WTC11 (cell line): Measurements from ENCODE around the gene CRTAP.
"Not testable (repeated sequence)": the region's sequence is repeated elsewhere in the genome, so short reads cannot be mapped to it uniquely, and the experiment has no call there.

Source experiments
- ATF2 ChIP-seq: sonication (generic); formaldehyde crosslinking; IDR thresholded peaks from 2 replicates; pipeline ENCODE4 v1.8.1; 2022; ENCODE audit warnings: low read depth, missing genetic modification reagents, borderline replicate concordance
- ATF3 ChIP-seq: sonication (generic); formaldehyde crosslinking; conservative IDR thresholded peaks from 2 replicates; pipeline ENCODE4 v1.8.1; 2022; ENCODE audit warnings: mild to moderate bottlenecking, missing genetic modification reagents
- ATF6 ChIP-seq: sonication (generic); formaldehyde crosslinking; IDR thresholded peaks from 2 replicates; pipeline ENCODE4 v1.8.1; 2023; ENCODE audit warnings: mild to moderate bottlenecking, missing genetic modification reagents
- CBFB ChIP-seq: sonication (generic); formaldehyde crosslinking; IDR thresholded peaks from 2 replicates; pipeline ENCODE4 v1.8.1; 2022; ENCODE audit warnings: mild to moderate bottlenecking, low read depth, missing genetic modification reagents
- CTCF ChIP-seq: fragments of 200-600 bp; IDR thresholded peaks from 2 replicates; pipeline ENCODE4 v1.8.0; 2022; ENCODE audit warnings: antibody characterized with exemption
- ERG ChIP-seq: fragments of 250-450 bp; sonication (Bioruptor Pico); IDR thresholded peaks from 2 replicates; pipeline ENCODE4 v1.8.0; 2021; ENCODE audit warnings: mild to moderate bottlenecking
- MAX ChIP-seq: sonication (generic); formaldehyde crosslinking; IDR thresholded peaks from 2 replicates; pipeline ENCODE4 v1.8.0; 2022; ENCODE audit warnings: mild to moderate bottlenecking, missing genetic modification reagents
- NR3C1 ChIP-seq: sonication (generic); formaldehyde crosslinking; conservative IDR thresholded peaks from 2 replicates; pipeline ENCODE4 v1.8.1; 2023; ENCODE audit warnings: low read depth, mild to moderate bottlenecking, missing genetic modification reagents
- PRDM15 ChIP-seq: sonication (generic); formaldehyde crosslinking; IDR thresholded peaks from 2 replicates; pipeline ENCODE4 v1.8.0; 2022; ENCODE audit warnings: missing genetic modification reagents
- ZBTB21 ChIP-seq: sonication (generic); formaldehyde crosslinking; IDR thresholded peaks from 2 replicates; pipeline ENCODE4 v1.8.1; 2023; ENCODE audit warnings: mild to moderate bottlenecking, missing genetic modification reagents, borderline replicate concordance
- ZNF121 ChIP-seq: sonication (generic); formaldehyde crosslinking; IDR thresholded peaks from 2 replicates; pipeline ENCODE4 v1.8.0; 2023; ENCODE audit warnings: missing genetic modification reagents

GRCh38 chr3:33106854-33107253, 7.0 kb upstream of the CRTAP start:
- not testable (repeated sequence) for TF ChIP-seq ATF6 (CRISPR knock-in tag); CTCF; CBFB (CRISPR knock-in tag); MAX; ATF3 (CRISPR knock-in tag); NR3C1 (CRISPR knock-in tag); PRDM15 (CRISPR knock-in tag); ERG (CRISPR knock-in tag); ATF2 (CRISPR knock-in tag); ZNF121 (CRISPR knock-in tag); ZBTB21 (CRISPR knock-in tag)
